Fibroblast of peridontal ligament (primary cell): ENCODE results near the gene ZMYND10.

Experiments
- DNase-seq: peaks from one replicate; pipeline ENCODE4 v3.0.0-alpha.2; 2010; ENCODE audit errors: extremely low read depth

ZMYND10 gene

GRCh38 chr3:50371133-50371685, 25.7 kb upstream of the ZMYND10 start:
- DNase-seq: peak; percentile 12

- peak; percentile 39 for DNase-seq
Measured at GRCh38 chr3:50370594-50370993, 25.1 kb upstream of the ZMYND10 start.

- no peak for DNase-seq
Measured at GRCh38 chr3:50369012-50369670, 23.6 kb upstream of the ZMYND10 start.

- DNase-seq: no peak
Measured at GRCh38 chr3:50365842-50366220, 20.3 kb upstream of the ZMYND10 start.

GRCh38 chr3:50365080-50365841, 19.7 kb upstream of the ZMYND10 start:
- DNase-seq: peak; percentile 37

- DNase-seq: peak; percentile 10
Measured at GRCh38 chr3:50364573-50365079, 19.1 kb upstream of the ZMYND10 start.

- DNase-seq: no peak
Measured at GRCh38 chr3:50359760-50360110, 14.2 kb upstream of the ZMYND10 start.

- DNase-seq: peak; percentile 99
Measured at GRCh38 chr3:50358911-50359759, 13.6 kb upstream of the ZMYND10 start, which contains the start of gene TMEM115. TMEM115 (minus strand) TSS chr3:50359521; CDS start chr3:50359063, 458 bp downstream.

GRCh38 chr3:50358355-50358910, 12.9 kb upstream of the ZMYND10 start:
- DNase-seq: no peak

- DNase-seq: no peak
Measured at GRCh38 chr3:50357481-50357880, 11.9 kb upstream of the ZMYND10 start.

- DNase-seq: no peak
Measured at GRCh38 chr3:50356553-50356952, 11.0 kb upstream of the ZMYND10 start.

- DNase-seq: no peak
Measured at GRCh38 chr3:50355829-50356552, 10.5 kb upstream of the ZMYND10 start.

- DNase-seq: no peak
Measured at GRCh38 chr3:50354850-50355249, 9.3 kb upstream of the ZMYND10 start.

- no peak for DNase-seq
Measured at GRCh38 chr3:50354186-50354764, 8.7 kb upstream of the ZMYND10 start.

GRCh38 chr3:50353245-50354004, 7.9 kb upstream of the ZMYND10 start:
- no peak for DNase-seq

GRCh38 chr3:50352781-50353180, 7.2 kb upstream of the ZMYND10 start:
- peak; percentile 23 for DNase-seq

- no peak for DNase-seq
Measured at GRCh38 chr3:50351323-50351697, 5.8 kb upstream of the ZMYND10 start.

- peak; percentile 84 for DNase-seq
Measured at GRCh38 chr3:50350527-50351322, 5.2 kb upstream of the ZMYND10 start, which contains the start of the genes CYB561D2 and NPRL2. CYB561D2 (plus strand) TSS chr3:50350862; CDS start chr3:50351434, 572 bp downstream. NPRL2 (minus strand) TSS chr3:50350775; CDS start chr3:50350652, 123 bp downstream.

GRCh38 chr3:50350213-50350526, 4.6 kb upstream of the ZMYND10 start:
- no peak for DNase-seq
